ENCODE data around the gene PLXNC1. TPM values are rescaled to one million over a fixed set of nuclear protein-coding genes. Genes with fewer than 3 reads are reported as not detected.

PLXNC1 gene
- total and polyA plus RNA-seq, 2 donors (not counting 1 experiment from before 2014, with no cell fraction given), result 9.7 to 33.6 TPM

- peak overlapping the region; percentile 71 for H3K9ac ChIP-seq (ENCODE audit: low read length)
- peaks cover 6 to 19% of the 10 kb centered on the region in 2 experiments for H3K36me3 ChIP-seq (replicated peaks in 1 of 2; ENCODE audit: control extremely low read depth in 1 of 2, control insufficient read depth in 1 of 2, extremely low read depth in 1 of 2, insufficient read depth in 2 of 2, low read length in 1 of 2)
- peaks cover 62% of the 10 kb centered on the region for H3K4me1 Mint-ChIP-seq
- ChIA-PET CTCF (interaction anchor here (0.6 to 2.7 kb wide), 15 partner anchors 10 to 229 kb away, joined by 3 to 8 read pairs (median 4); no protein-coding TSS in a partner anchor), POLR2A (interaction anchor here (0.5 to 1.2 kb wide), 4 partner anchors 13 to 89 kb away, joined by 3 to 6 read pairs (median 4); no protein-coding TSS in a partner anchor)
- DNase-seq (peak; percentile 89), ATAC-seq (ENCODE audit: low read depth) (peak; percentile 84)
- 0% methylated on average over 4 of the region's 14 CpGs for WGBS (ENCODE audit: insufficient coverage)
- no peaks in the 10 kb centered on the region for H3K27me3 Mint-ChIP-seq
- H3K79me2 ChIP-seq (ENCODE audit: control insufficient read depth, insufficient read depth, low read length), result peaks cover 32% of the 10 kb centered on the region
- peak overlapping the region; percentile 26 to 65 (median 57) for H3K4me3 ChIP-seq (ENCODE audit: control extremely low read depth in 1 of 5, extremely low read depth in 1 of 5, insufficient read depth in 1 of 5, low read depth in 2 of 5, low read length in 4 of 5)
- H3K27ac ChIP-seq (ENCODE audit: low read length in 2 of 2), result peak overlapping the region; percentile 93 to 96
- intact Hi-C loops (cut with micrococcal nuclease), result loop anchor here (1.0 to 10.0 kb wide), 7 partner anchors 32 to 766 kb away; partner anchors contain the start of genes CEP83, PLXNC1 and UBE2N
- H3K4me3 Mint-ChIP-seq, result peak overlapping the region; percentile 87
- TF ChIP-seq, protein P1, sequence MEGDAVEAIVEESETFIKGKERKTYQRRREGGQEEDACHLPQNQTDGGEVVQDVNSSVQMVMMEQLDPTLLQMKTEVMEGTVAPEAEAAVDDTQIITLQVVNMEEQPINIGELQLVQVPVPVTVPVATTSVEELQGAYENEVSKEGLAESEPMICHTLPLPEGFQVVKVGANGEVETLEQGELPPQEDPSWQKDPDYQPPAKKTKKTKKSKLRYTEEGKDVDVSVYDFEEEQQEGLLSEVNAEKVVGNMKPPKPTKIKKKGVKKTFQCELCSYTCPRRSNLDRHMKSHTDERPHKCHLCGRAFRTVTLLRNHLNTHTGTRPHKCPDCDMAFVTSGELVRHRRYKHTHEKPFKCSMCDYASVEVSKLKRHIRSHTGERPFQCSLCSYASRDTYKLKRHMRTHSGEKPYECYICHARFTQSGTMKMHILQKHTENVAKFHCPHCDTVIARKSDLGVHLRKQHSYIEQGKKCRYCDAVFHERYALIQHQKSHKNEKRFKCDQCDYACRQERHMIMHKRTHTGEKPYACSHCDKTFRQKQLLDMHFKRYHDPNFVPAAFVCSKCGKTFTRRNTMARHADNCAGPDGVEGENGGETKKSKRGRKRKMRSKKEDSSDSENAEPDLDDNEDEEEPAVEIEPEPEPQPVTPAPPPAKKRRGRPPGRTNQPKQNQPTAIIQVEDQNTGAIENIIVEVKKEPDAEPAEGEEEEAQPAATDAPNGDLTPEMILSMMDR (IDR thresholded peaks at IDR 0.05), result no peak
- no peak for TF ChIP-seq EZH2 (IDR thresholded peaks at IDR 0.05; ENCODE audit: borderline replicate concordance, insufficient read depth, low read depth, low read length, poor library complexity, severe bottlenecking)
- H3K27ac Mint-ChIP-seq, result peak overlapping the region; percentile 96
- H3K9me3 Mint-ChIP-seq (ENCODE audit: insufficient read depth), result peaks cover 3% of the 10 kb centered on the region
- peak overlapping the region; percentile 74 for H3K4me2 ChIP-seq (replicated peaks; ENCODE audit: low read depth, low read length, poor library complexity, severe bottlenecking)
- H3K4me1 ChIP-seq (ENCODE audit: control insufficient read depth in 2 of 2, insufficient read depth in 2 of 2, low read length in 2 of 2), result peaks cover 54 to 56% of the 10 kb centered on the region in 2 donors
- no peaks in the 10 kb centered on the region for H4K20me1 ChIP-seq (ENCODE audit: control insufficient read depth, insufficient read depth, low read length, poor library complexity, severe bottlenecking)
- peak overlapping the region; percentile 68 for H2AFZ ChIP-seq (ENCODE audit: insufficient read depth, low read depth, low read length, poor library complexity, severe bottlenecking)
- no peaks in the 10 kb centered on the region for H3K27me3 ChIP-seq (replicated peaks in 1 of 4; ENCODE audit: control extremely low read depth in 1 of 4, control insufficient read depth in 3 of 4, insufficient read depth in 4 of 4, low read length in 3 of 4)
- H3K9me3 ChIP-seq (ENCODE audit: control extremely low read depth in 1 of 3, control insufficient read depth in 2 of 3, insufficient read depth in 1 of 3, low read length in 2 of 3), result no peaks in the 10 kb centered on the region
Measured at GRCh38 chr12:94207849-94208621, 59.7 kb downstream of the PLXNC1 start.

Data from B cell (primary cell).